ENCODE data around the gene CNTN2. TPM values are rescaled to one million over a fixed set of nuclear protein-coding genes. Genes with fewer than 3 reads are reported as not detected.
A peak's percentile ranks its signal among the peaks of the same experiment; 100 is the strongest.

CNTN2 gene
- total and polyA plus RNA-seq, 8 donors: 0.09 to 0.44 (median 0.25) TPM; not detected in 1

- no peaks in the 10 kb centered on the region for H3K9me3 ChIP-seq
- H3K27ac ChIP-seq: no peak overlapping the region
- H3K36me3 ChIP-seq: no peaks in the 10 kb centered on the region
- H3K4me1 ChIP-seq: no peaks in the 10 kb centered on the region
- no peak overlapping the region for H3K4me3 ChIP-seq
- TF ChIP-seq CTCF (IDR thresholded peaks at IDR 0.05): no peak
- H3K27me3 ChIP-seq: no peaks in the 10 kb centered on the region
- 86 to 90% methylated on average over 9 of the region's 9 CpGs for WGBS, 2 donors
- FAIRE-seq (no peak), ATAC-seq (no peak), DNase-seq (no peak)
- intact Hi-C loops (cut with DNase I): no loop called here
Measured at GRCh38 chr1:205016075-205016474, 26.9 kb upstream of the CNTN2 start.

DNA sequence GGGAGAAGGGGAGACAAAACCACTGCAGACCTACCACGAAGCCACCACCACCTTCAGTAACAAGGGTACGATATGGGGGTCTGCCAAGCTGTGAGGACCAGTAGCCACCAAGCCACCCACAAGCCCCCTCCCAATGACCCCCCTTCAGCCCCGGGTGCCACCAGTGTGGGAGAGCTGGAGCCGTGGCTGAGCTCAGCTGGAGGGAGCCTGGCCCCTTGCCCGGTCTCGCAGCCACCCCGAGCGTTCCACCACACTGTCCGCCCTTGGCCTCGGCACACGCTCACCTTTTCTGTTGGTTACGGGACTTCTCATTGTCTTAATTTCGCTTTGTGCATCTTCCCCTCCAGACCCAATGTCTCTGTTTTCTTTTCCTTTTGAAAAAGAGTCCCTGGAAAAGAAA is 26.4 kb upstream of the CNTN2 start:
- no peak for TF ChIP-seq CTCF (IDR thresholded peaks at IDR 0.05)
- FAIRE-seq (no peak), ATAC-seq (no peak), DNase-seq (no peak)
- H3K4me3 ChIP-seq: no peak overlapping the region
- H3K27me3 ChIP-seq: no peaks in the 10 kb centered on the region
- no peaks in the 10 kb centered on the region for H3K9me3 ChIP-seq
- intact Hi-C loops (cut with DNase I): no loop called here
- 79 to 83% methylated on average over 13 of the region's 13 CpGs for WGBS, 2 donors
- H3K36me3 ChIP-seq: no peaks in the 10 kb centered on the region
- no peak overlapping the region for H3K27ac ChIP-seq
- H3K4me1 ChIP-seq: no peaks in the 10 kb centered on the region

GRCh38 chr1:205017001-205017400 is 26.0 kb upstream of the CNTN2 start:
- TF ChIP-seq CTCF (IDR thresholded peaks at IDR 0.05): no peak
- intact Hi-C loops (cut with DNase I): no loop called here
- no peak overlapping the region for H3K27ac ChIP-seq
- FAIRE-seq (no peak), ATAC-seq (no peak), DNase-seq (no peak)
- H3K27me3 ChIP-seq: no peaks in the 10 kb centered on the region
- no peak overlapping the region for H3K4me3 ChIP-seq
- 72 to 75% methylated on average over 6 of the region's 6 CpGs for WGBS, 2 donors
- no peaks in the 10 kb centered on the region for H3K4me1 ChIP-seq
- H3K36me3 ChIP-seq: no peaks in the 10 kb centered on the region
- H3K9me3 ChIP-seq: no peaks in the 10 kb centered on the region

- DNase-seq: no peak
- no peaks in the 10 kb centered on the region for H3K27me3 ChIP-seq
- H3K27ac ChIP-seq: no peak overlapping the region
- H3K4me1 ChIP-seq: no peaks in the 10 kb centered on the region
- 73 to 74% methylated on average over 7 of the region's 7 CpGs for WGBS, 2 donors
- no peak for TF ChIP-seq CTCF (IDR thresholded peaks at IDR 0.05)
- FAIRE-seq: no peak
- intact Hi-C loops (cut with DNase I): no loop called here
- no peaks in the 10 kb centered on the region for H3K36me3 ChIP-seq
- no peak for ATAC-seq
- no peaks in the 10 kb centered on the region for H3K9me3 ChIP-seq
- no peak overlapping the region for H3K4me3 ChIP-seq
Measured at GRCh38 chr1:205017766-205018165, 25.2 kb upstream of the CNTN2 start.

DNA sequence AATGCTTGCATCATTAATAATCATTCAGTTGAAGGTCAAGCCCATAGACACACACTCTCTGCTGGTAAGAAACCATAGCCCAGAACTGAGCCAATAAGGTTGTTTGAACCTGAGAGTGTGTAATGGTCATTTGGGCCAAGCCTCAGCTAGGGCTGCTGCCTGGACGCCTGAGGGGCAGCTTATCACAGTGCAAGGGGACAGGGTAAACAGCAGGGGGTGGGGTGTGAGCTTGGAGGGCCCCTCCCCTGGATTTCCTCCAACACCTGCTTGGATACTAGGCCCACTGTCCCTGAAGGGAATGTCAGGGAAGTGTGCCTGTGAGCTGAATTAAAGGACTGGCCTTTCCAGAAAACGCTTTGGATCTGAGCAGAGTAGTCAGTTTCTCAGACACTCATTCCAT is 24.6 kb upstream of the CNTN2 start:
- TF ChIP-seq CTCF (IDR thresholded peaks at IDR 0.05): no peak
- FAIRE-seq (no peak), ATAC-seq (peak in 1 of 4 donors; percentile 24), DNase-seq (no peak)
- Histone ChIP-seq H3K27ac (no peak overlapping the region), H3K4me1 (no peaks in the 10 kb centered on the region), H3K36me3 (no peaks in the 10 kb centered on the region), H3K9me3 (no peaks in the 10 kb centered on the region), H3K27me3 (no peaks in the 10 kb centered on the region), H3K4me3 (no peak overlapping the region)
- intact Hi-C loops (cut with DNase I): no loop called here
- WGBS, 2 donors: 48 to 63% methylated on average over 2 of the region's 2 CpGs

Measured in pancreas (tissue), 10 donors.